Stimulated activated CD4-positive, alpha-beta T cell treated with anti-CD3 and anti-CD28 coated beads, TNF-alpha, amount 100 ng/mL, for 48 hours (primary cell): ENCODE data around the gene CAPN5.

Experiments
- DNase-seq, 3 donors: peaks; one replicate each; pipeline ENCODE4 v3.0.0-alpha.2; 2020; ENCODE audit warnings: low read depth in 3 of 3

The CAPN5 gene

GRCh38 chr11:77130763-77131513 is 64.2 kb downstream of the CAPN5 start:
- no peak for DNase-seq

- DNase-seq: no peak
These were observed 64.8 kb downstream of the CAPN5 start for GRCh38 chr11:77131560-77131959.

GRCh38 chr11:77135069-77135468 is 68.3 kb downstream of the CAPN5 start:
- DNase-seq: no peak

- DNase-seq: no peak
These were observed 69.3 kb downstream of the CAPN5 start for GRCh38 chr11:77136074-77136473.

- DNase-seq: no peak
These were observed 70.1 kb downstream of the CAPN5 start for GRCh38 chr11:77136784-77137420.

- DNase-seq: no peak
These were observed 70.7 kb downstream of the CAPN5 start for GRCh38 chr11:77137421-77137820.

GRCh38 chr11:77138106-77138649 is 71.4 kb downstream of the CAPN5 start:
- DNase-seq: no peak

- no peak for DNase-seq
These were observed 72.4 kb downstream of the CAPN5 start for GRCh38 chr11:77139201-77139600.

- no peak for DNase-seq
These were observed 73.6 kb downstream of the CAPN5 start for GRCh38 chr11:77140231-77140851.

GRCh38 chr11:77141034-77141433 is 74.3 kb downstream of the CAPN5 start:
- DNase-seq: no peak

GRCh38 chr11:77141475-77141874 is 74.7 kb downstream of the CAPN5 start:
- DNase-seq: no peak

- no peak for DNase-seq
These were observed 75.6 kb downstream of the CAPN5 start for GRCh38 chr11:77142091-77142975.

- no peak for DNase-seq
These were observed 76.7 kb downstream of the CAPN5 start for GRCh38 chr11:77143405-77144020.

- no peak for DNase-seq
These were observed 77.6 kb downstream of the CAPN5 start for GRCh38 chr11:77144196-77144856.

GRCh38 chr11:77144857-77145428 is 78.2 kb downstream of the CAPN5 start:
- DNase-seq: no peak

- no peak for DNase-seq
These were observed 79.7 kb downstream of the CAPN5 start for GRCh38 chr11:77146261-77147035.

GRCh38 chr11:77147036-77147315 is 80.2 kb downstream of the CAPN5 start:
- no peak for DNase-seq

GRCh38 chr11:77147668-77148321 is 81.0 kb downstream of the CAPN5 start:
- DNase-seq: no peak

GRCh38 chr11:77148963-77149715 is 82.4 kb downstream of the CAPN5 start:
- DNase-seq: no peak
